GM12878 (cell line): ENCODE results near the gene VSTM2L. TPM values are rescaled to one million over a fixed set of nuclear protein-coding genes. Genes with fewer than 3 reads are reported as not detected.

Experiments used
- ATAC-seq: fragments of 200-7000 bp; cut with Tn5 transposase; 3 replicates; pipeline ENCODE4 v1.9.1; 2020; ENCODE audit warnings: mild to moderate bottlenecking, moderate library complexity
- BruUV-seq: library from RNA; stranded (reverse); fragments of 400-500 nt; replicated peaks from 2 replicates; lab custom pipeline; 2021; lab: Mats Ljungman, UMichigan
- CTCF ChIA-PET: fragments of 300-600 bp; sonication (Branson Sonifier 250); formaldehyde crosslinking; extraction: SDS; loops from one replicate; lab custom pipeline; 2021; ENCODE audit warnings: inconsistent platforms; lab: Yijun Ruan, JAX
- POLR2A ChIA-PET: fragments of 350-600 bp; formaldehyde crosslinking; extraction: SDS; loops from one replicate; lab custom pipeline; 2021; ENCODE audit warnings: inconsistent platforms; lab: Charles Lee
- RAD21 ChIA-PET: fragments of 300-600 bp; sonication (Branson Sonifier 250); formaldehyde crosslinking; loops from one replicate; lab custom pipeline; 2023; ENCODE audit warnings: antibody characterized with exemption; ENCODE audit not compliant: unreplicated experiment; lab: Charles Lee
- SMC1A ChIA-PET: fragments of 300-600 bp; sonication (Branson Sonifier 250); formaldehyde crosslinking; loops from one replicate; lab custom pipeline; 2023; ENCODE audit not compliant: unreplicated experiment, uncharacterized antibody; lab: Charles Lee
- DNase-seq: peaks from one replicate; pipeline ENCODE4 v3.0.0-alpha.2; 2011; ENCODE audit warnings: low read depth, low spot score
- FAIRE-seq: peaks from 3 replicates; lab custom pipeline; 2011; peaks lifted over from hg19 to GRCh38; lab: Jason Lieb, UNC
- H2AFZ ChIP-seq: 2 replicates; pipeline ENCODE4 v1.6.0; 2011; ENCODE audit warnings: low read depth, low read length, control low read depth; ENCODE audit not compliant: control insufficient read depth
- H3K27ac ChIP-seq: 2 replicates; pipeline ENCODE4 v1.5.1; 2011; ENCODE audit warnings: control low read depth; ENCODE audit not compliant: control insufficient read depth, insufficient read depth
- H3K27me3 ChIP-seq, 2 experiments: replicated peaks in 1 of 2; 2 replicates each; pipeline versions ENCODE4 v1.6.0 to v1.6.1; 2011; ENCODE audit warnings: low read length in 1 of 2; ENCODE audit not compliant: control insufficient read depth in 2 of 2, insufficient read depth in 2 of 2
- H3K36me3 ChIP-seq, 2 experiments: 2 replicates each; pipeline ENCODE4 v1.5.1; 2011; ENCODE audit warnings: low read length in 1 of 2; ENCODE audit not compliant: control insufficient read depth in 2 of 2, insufficient read depth in 2 of 2
- H3K4me1 ChIP-seq: 2 replicates; pipeline ENCODE4 v1.6.1; 2011; ENCODE audit warnings: mild to moderate bottlenecking, low read length, moderate library complexity, mixed read lengths; ENCODE audit not compliant: control insufficient read depth, insufficient read depth
- H3K4me2 ChIP-seq: 2 replicates; pipeline ENCODE4 v1.6.0; 2011; ENCODE audit warnings: control low read depth; ENCODE audit not compliant: control insufficient read depth, insufficient read depth
- H3K4me3 ChIP-seq: fragments of 200-600 bp; sonication (generic); 2 replicates; pipeline ENCODE4 v1.5.1; 2016
- H3K79me2 ChIP-seq: 2 replicates; pipeline ENCODE4 v1.6.0; 2011; ENCODE audit warnings: low read length; ENCODE audit not compliant: control insufficient read depth, insufficient read depth
- H3K9ac ChIP-seq: 2 replicates; pipeline ENCODE4 v1.8.0; 2011; ENCODE audit warnings: low read length, control low read depth, mixed read lengths; ENCODE audit not compliant: control insufficient read depth, insufficient read depth
- H3K9me3 ChIP-seq: replicated peaks from 3 replicates; pipeline ENCODE4 v1.5.1; 2011; ENCODE audit warnings: mild to moderate bottlenecking, low read length; ENCODE audit not compliant: control insufficient read depth, insufficient read depth
- H4K20me1 ChIP-seq: 2 replicates; pipeline ENCODE4 v1.6.0; 2011; ENCODE audit not compliant: control insufficient read depth, insufficient read depth
- BCL3 ChIP-seq: IDR thresholded peaks from 2 replicates; pipeline ENCODE4 v1.6.1; 2011; ENCODE audit warnings: borderline replicate concordance, low read depth, mild to moderate bottlenecking, moderate library complexity, low read length; ENCODE audit not compliant: insufficient read depth, poor library complexity, severe bottlenecking
- BHLHE40 ChIP-seq, 2 experiments: fragments of 450-650 bp in 1 of 2; IDR thresholded peaks; 2 replicates each; pipeline ENCODE4 v1.6.1; 2011 to 2017; ENCODE audit warnings: low read depth in 2 of 2, borderline replicate concordance in 1 of 2, improper control_type of control experiment in 1 of 2, low read length in 1 of 2, mild to moderate bottlenecking in 1 of 2
- CEBPB ChIP-seq, 2 experiments: fragments of 150-350 bp in 1 of 2; IDR thresholded peaks; 2 replicates each; pipeline ENCODE4 v1.6.1; 2012 to 2014; ENCODE audit warnings: low read depth in 2 of 2, low read length in 2 of 2, borderline replicate concordance in 1 of 2, inconsistent platforms in 1 of 2
- EGR1 ChIP-seq, 2 experiments: IDR thresholded peaks; 1 replicate in 1 of 2; 2 replicates in 1 of 2; pipeline ENCODE4 v1.6.1; 2011 to 2012; ENCODE audit warnings: low read depth in 2 of 2, low read length in 2 of 2, borderline replicate concordance in 1 of 2, mild to moderate bottlenecking in 1 of 2, moderate library complexity in 1 of 2
- HDAC2 ChIP-seq: fragments of 200-600 bp; sonication (generic); IDR thresholded peaks from 2 replicates; pipeline ENCODE4 v1.6.1; 2017
- IKZF2 ChIP-seq, 2 experiments: fragments of 450-650 bp; IDR thresholded peaks; 2 replicates each; pipeline ENCODE4 v1.6.1; 2017; ENCODE audit warnings: mild to moderate bottlenecking in 2 of 2, moderate library complexity in 2 of 2
- MAX ChIP-seq: IDR thresholded peaks from 2 replicates; pipeline ENCODE4 v1.6.1; 2012; ENCODE audit warnings: low read depth, low read length, improper control_type of control experiment
- MEF2A ChIP-seq: IDR thresholded peaks from 2 replicates; pipeline ENCODE4 v1.6.1; 2011; ENCODE audit warnings: low read depth, mild to moderate bottlenecking, low read length, moderate library complexity; ENCODE audit not compliant: insufficient read depth
- NR2C1 ChIP-seq: fragments of 450-650 bp; IDR thresholded peaks from 2 replicates; pipeline ENCODE4 v1.6.1; 2017; ENCODE audit warnings: antibody characterized with exemption, mild to moderate bottlenecking, moderate library complexity
- REST ChIP-seq: IDR thresholded peaks from 2 replicates; pipeline ENCODE4 v1.6.1; 2012; ENCODE audit warnings: mild to moderate bottlenecking, low read depth, low read length
- ZBTB11 ChIP-seq: fragments of 450-650 bp; formaldehyde crosslinking; IDR thresholded peaks from 2 replicates; pipeline ENCODE4 v1.5.0; 2022; ENCODE audit warnings: mild to moderate bottlenecking, missing genetic modification characterization
- ZNF274 ChIP-seq: IDR thresholded peaks from one replicate; pipeline ENCODE4 v1.8.0; 2011; ENCODE audit not compliant: insufficient read length, insufficient read depth
- ZSCAN29 ChIP-seq: fragments of 450-650 bp; IDR thresholded peaks from 2 replicates; pipeline ENCODE4 v1.6.1; 2017; ENCODE audit warnings: mild to moderate bottlenecking, moderate library complexity
- WGBS: methylation state at CpG from one replicate; pipeline ENCODE4 v1.1.6; 2016; ENCODE audit warnings: low lambda C conversion rate; ENCODE audit not compliant: insufficient replicate concordance, insufficient coverage; ENCODE audit errors: missing lambda C conversion rate; 5-methylcytosine and 5-hydroxymethylcytosine counted together
- in situ Hi-C: fragments of 300-500 bp; cut with MboI; formaldehyde crosslinking; loops from 9 replicates; pipeline ENCODE4 v1.14.3; 2018; ENCODE audit warnings: mixed read lengths
- intact Hi-C: fragments of 100-400 bp; cut with micrococcal nuclease; formaldehyde crosslinking; loops from one replicate; pipeline ENCODE4 v1.14.2; 2022; ENCODE audit not compliant: unreplicated experiment
- polyA plus RNA-seq, 11 experiments: library from polyadenylated mRNA; depleted of rRNA in 4 of 11; unstranded in 6 of 11; stranded (reverse) in 5 of 11; fragments of >200 nt; fragmentation: Nextera tagmentation in 4 of 11; fragmentation: Illumina TruSeq in 1 of 11; extraction: Ambion mirVana in 4 of 11; extraction: Trizol in 1 of 11; gene quantifications; 1 replicate in 1 of 11; 2 replicates in 10 of 11; pipeline versions ENCODE4 v1.2.1 to v1.2.3, GENCODE V29; 2011 to 2016; ENCODE audit warnings: inconsistent platforms in 2 of 11, missing spikeins in 2 of 11, low read depth in 1 of 11
- total RNA-seq, 4 experiments: library from RNA; depleted of rRNA in 3 of 4; stranded (reverse); fragments of >200 nt in 3 of 4; fragmentation: Illumina TruSeq in 1 of 4; extraction: Trizol in 1 of 4; gene quantifications; 2 replicates each; pipeline versions ENCODE4 v1.2.1 to v1.2.3, GENCODE V29; 2013 to 2021

VSTM2L gene
- total and polyA plus RNA-seq, 10 of the 15 experiments (the other 5 are each of a cell fraction or from before 2014, with no cell fraction given): 0.05 to 1.5 (median 0.63) TPM; not detected in 2

GRCh38 chr20:37879843-37880242 lies 23.1 kb upstream of the VSTM2L start:
- POLR2A ChIA-PET: no interaction called here
- Histone ChIP-seq H3K27ac (no peak overlapping the region), H3K27me3 (no peaks in the 10 kb centered on the region), H3K9me3 (no peaks in the 10 kb centered on the region), H3K36me3 (no peaks in the 10 kb centered on the region), H2AFZ (no peak overlapping the region), H3K79me2 (no peaks in the 10 kb centered on the region), H4K20me1 (no peaks in the 10 kb centered on the region), H3K4me1 (no peaks in the 10 kb centered on the region), H3K4me2 (no peak overlapping the region), H3K4me3 (no peak overlapping the region), H3K9ac (no peak overlapping the region)
- WGBS: 35% methylated on average over 1 of the region's 1 CpG
- in situ Hi-C loops: no loop called here
- SMC1A ChIA-PET: no interaction called here
- intact Hi-C loops: no loop called here
- ATAC-seq (no peak), DNase-seq (no peak), FAIRE-seq (no peak)
- no TSS peak for BruUV-seq
- CTCF ChIA-PET: no interaction called here
- RAD21 ChIA-PET: no interaction called here
- TF ChIP-seq IKZF2 (IDR thresholded peaks at IDR 0.05) (no peak), MAX (no peak), CEBPB (IDR thresholded peaks at IDR 0.05; ENCODE audit: borderline replicate concordance in 1 of 2, low read depth in 2 of 2, low read length in 2 of 2) (no peak), HDAC2 (no peak), MEF2A (no peak), NR2C1 (no peak), REST (no peak), ZNF274 (no peak), BHLHE40 (IDR thresholded peaks at IDR 0.05; ENCODE audit: borderline replicate concordance in 1 of 2, low read depth in 2 of 2, low read length in 1 of 2) (no peak), EGR1 (IDR thresholded peaks at IDR 0.05; ENCODE audit: borderline replicate concordance in 1 of 2, low read depth in 2 of 2, low read length in 2 of 2) (no peak), BCL3 (no peak), ZSCAN29 (no peak), ZBTB11 (no peak)
